Gastrocnemius medialis (tissue), 4 donors: Measurements from ENCODE around the gene FBXL17.

Source experiments
- POLR2A ChIP-seq, 2 donors: fragments of 450-650 bp; IDR thresholded peaks; one replicate each; pipeline ENCODE4 v1.6.1; 2017; ENCODE audit warnings: antibody characterized with exemption in 2 of 2, mild to moderate bottlenecking in 2 of 2, moderate library complexity in 2 of 2
- TF ChIP-seq, protein P1 (sequence below), 5 experiments: fragments of 450-650 bp in 3 of 5; fragments of 200-600 bp in 2 of 5; sonication (generic) in 2 of 5; IDR thresholded peaks in 4 of 5; conservative IDR thresholded peaks in 1 of 5; 1 replicate in 4 of 5; 2 replicates in 1 of 5; pipeline ENCODE4 v1.5.1; 2016 to 2019; ENCODE audit warnings: antibody characterized with exemption in 5 of 5, mild to moderate bottlenecking in 3 of 5, moderate library complexity in 3 of 5

DNA sequence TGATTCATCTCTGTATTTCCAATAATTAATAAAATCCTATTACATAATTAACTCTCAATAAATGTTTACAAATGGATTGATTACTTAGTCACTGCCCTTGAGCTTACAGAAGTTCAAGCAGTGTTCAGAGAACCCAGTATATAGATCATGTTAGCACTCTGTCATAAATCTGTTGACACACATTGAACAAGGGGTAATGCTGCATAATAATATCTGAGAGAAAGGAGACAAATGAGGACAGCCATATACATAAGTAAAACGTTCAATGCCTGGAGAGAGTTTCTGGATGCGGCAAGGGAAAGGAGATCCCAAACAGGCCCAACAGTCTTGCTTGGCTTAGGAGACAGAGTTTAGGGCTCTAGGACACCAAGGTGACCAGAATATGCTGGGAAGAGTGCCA is 270.2 kb downstream of the FBXL17 start:
- TF ChIP-seq, protein P1, sequence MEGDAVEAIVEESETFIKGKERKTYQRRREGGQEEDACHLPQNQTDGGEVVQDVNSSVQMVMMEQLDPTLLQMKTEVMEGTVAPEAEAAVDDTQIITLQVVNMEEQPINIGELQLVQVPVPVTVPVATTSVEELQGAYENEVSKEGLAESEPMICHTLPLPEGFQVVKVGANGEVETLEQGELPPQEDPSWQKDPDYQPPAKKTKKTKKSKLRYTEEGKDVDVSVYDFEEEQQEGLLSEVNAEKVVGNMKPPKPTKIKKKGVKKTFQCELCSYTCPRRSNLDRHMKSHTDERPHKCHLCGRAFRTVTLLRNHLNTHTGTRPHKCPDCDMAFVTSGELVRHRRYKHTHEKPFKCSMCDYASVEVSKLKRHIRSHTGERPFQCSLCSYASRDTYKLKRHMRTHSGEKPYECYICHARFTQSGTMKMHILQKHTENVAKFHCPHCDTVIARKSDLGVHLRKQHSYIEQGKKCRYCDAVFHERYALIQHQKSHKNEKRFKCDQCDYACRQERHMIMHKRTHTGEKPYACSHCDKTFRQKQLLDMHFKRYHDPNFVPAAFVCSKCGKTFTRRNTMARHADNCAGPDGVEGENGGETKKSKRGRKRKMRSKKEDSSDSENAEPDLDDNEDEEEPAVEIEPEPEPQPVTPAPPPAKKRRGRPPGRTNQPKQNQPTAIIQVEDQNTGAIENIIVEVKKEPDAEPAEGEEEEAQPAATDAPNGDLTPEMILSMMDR (IDR thresholded peaks at IDR 0.05 in 4 of 5, conservative IDR thresholded peaks at IDR 0.05 in 1 of 5) = no peak
- no peak for TF ChIP-seq POLR2A (IDR thresholded peaks at IDR 0.05)
